ENCODE results near the gene HTRA2.

Gene HTRA2

GRCh38 chr2:74566076-74566753 is 36.5 kb downstream of the HTRA2 start:
- DNase-seq = no peak

- no peak for DNase-seq
Observed at GRCh38 chr2:74566754-74567085, 37.0 kb downstream of the HTRA2 start.

- DNase-seq = no peak
Observed at GRCh38 chr2:74567881-74568280, 38.1 kb downstream of the HTRA2 start.

GRCh38 chr2:74569686-74570085 is 40.0 kb downstream of the HTRA2 start:
- DNase-seq = no peak

GRCh38 chr2:74571058-74571457 is 41.3 kb downstream of the HTRA2 start:
- DNase-seq = no peak

- DNase-seq = no peak
Observed at GRCh38 chr2:74572178-74572925, 42.6 kb downstream of the HTRA2 start.

GRCh38 chr2:74573747-74574562 is 44.2 kb downstream of the HTRA2 start:
- DNase-seq = peak; percentile 11

GRCh38 chr2:74575320-74575719 is 45.6 kb downstream of the HTRA2 start:
- no peak for DNase-seq

GRCh38 chr2:74576211-74576862 is 46.6 kb downstream of the HTRA2 start:
- DNase-seq = no peak

GRCh38 chr2:74576863-74577229 is 47.1 kb downstream of the HTRA2 start:
- DNase-seq = peak; percentile 27

- no peak for DNase-seq
Observed at GRCh38 chr2:74577448-74577847, 47.7 kb downstream of the HTRA2 start.

GRCh38 chr2:74578408-74578807 is 48.7 kb downstream of the HTRA2 start:
- no peak for DNase-seq

GRCh38 chr2:74581463-74581862 is 51.7 kb downstream of the HTRA2 start:
- DNase-seq = no peak

GRCh38 chr2:74582184-74582583 is 52.5 kb downstream of the HTRA2 start:
- DNase-seq = no peak
